H1 (cell line): ENCODE results near the gene PELI2. TPM values are rescaled to one million over a fixed set of nuclear protein-coding genes. Genes with fewer than 3 reads are reported as not detected.

Experiments used
- CTBP2 ChIP-seq: IDR thresholded peaks from 2 replicates; pipeline ENCODE4 v1.7.0; 2011; ENCODE audit warnings: borderline replicate concordance, mild to moderate bottlenecking, moderate library complexity, mixed read lengths, low read length; ENCODE audit not compliant: insufficient read depth, insufficient read length
- PHF8 ChIP-seq: fragments of 200-600 bp; sonication (generic); conservative IDR thresholded peaks from 2 replicates; pipeline ENCODE4 v1.7.1; 2012; ENCODE audit warnings: low read depth, mild to moderate bottlenecking, inconsistent platforms, low read length, moderate library complexity
- POU5F1 ChIP-seq: IDR thresholded peaks from 2 replicates; pipeline ENCODE4 v1.6.1; 2011; ENCODE audit warnings: low read depth, mild to moderate bottlenecking, low read length, moderate library complexity
- SAP30 ChIP-seq: fragments of 300-600 bp; sonication (generic); IDR thresholded peaks from 2 replicates; pipeline ENCODE4 v1.7.1; 2012; ENCODE audit warnings: low read length, moderate library complexity, mild to moderate bottlenecking, inconsistent platforms; ENCODE audit not compliant: insufficient read depth, insufficient replicate concordance
- SIRT6 ChIP-seq: IDR thresholded peaks from one replicate; pipeline ENCODE4 v1.7.1; 2012; ENCODE audit warnings: low read length, inconsistent platforms
- SIX5 ChIP-seq: IDR thresholded peaks from 2 replicates; pipeline ENCODE4 v1.6.1; 2011; ENCODE audit warnings: mild to moderate bottlenecking, low read depth, low read length
- SUZ12 ChIP-seq: fragments of 200-600 bp; sonication (generic); IDR thresholded peaks from 2 replicates; pipeline ENCODE4 v1.6.1; 2012; ENCODE audit warnings: mild to moderate bottlenecking, inconsistent platforms, low read length, moderate library complexity, mixed read lengths
- polyA plus RNA-seq, 7 experiments: library from polyadenylated mRNA; depleted of rRNA in 3 of 7; stranded (reverse) in 5 of 7; unstranded in 2 of 7; fragments of >200 nt in 5 of 7; fragments of 200-250 nt in 2 of 7; gene quantifications; 1 replicate in 5 of 7; 2 replicates in 1 of 7; 4 replicates in 1 of 7; pipeline versions ENCODE4 v1.2.1 to v1.2.3, GENCODE V29; 2011 to 2013; ENCODE audit warnings: missing spikeins in 2 of 7, mixed read lengths in 2 of 7
- total RNA-seq: library from RNA; stranded (reverse); fragmentation: NEBNext Ultra II Directional; extraction: Animal tissue kit (Norgen Biotek cat#: 25700); gene quantifications from 2 replicates; pipeline ENCODE4 v1.2.1, GENCODE V29; 2021
- TF ChIP-seq, protein P1 (sequence below): fragments of 300-600 bp; sonication (generic); IDR thresholded peaks from 2 replicates; pipeline ENCODE4 v1.7.1; 2012; ENCODE audit warnings: low read length, moderate library complexity, mild to moderate bottlenecking, inconsistent platforms; ENCODE audit not compliant: insufficient replicate concordance
- TF ChIP-seq, protein P2 (sequence below): IDR thresholded peaks from 2 replicates; pipeline ENCODE4 v1.6.1; 2011; ENCODE audit warnings: low read depth, mild to moderate bottlenecking, low read length; ENCODE audit not compliant: insufficient read depth

The PELI2 gene
- total and polyA plus RNA-seq, 2 of the 8 experiments (the other 6 are each of a cell fraction or from before 2014, with no cell fraction given), result 14.6 to 25.7 TPM

DNA sequence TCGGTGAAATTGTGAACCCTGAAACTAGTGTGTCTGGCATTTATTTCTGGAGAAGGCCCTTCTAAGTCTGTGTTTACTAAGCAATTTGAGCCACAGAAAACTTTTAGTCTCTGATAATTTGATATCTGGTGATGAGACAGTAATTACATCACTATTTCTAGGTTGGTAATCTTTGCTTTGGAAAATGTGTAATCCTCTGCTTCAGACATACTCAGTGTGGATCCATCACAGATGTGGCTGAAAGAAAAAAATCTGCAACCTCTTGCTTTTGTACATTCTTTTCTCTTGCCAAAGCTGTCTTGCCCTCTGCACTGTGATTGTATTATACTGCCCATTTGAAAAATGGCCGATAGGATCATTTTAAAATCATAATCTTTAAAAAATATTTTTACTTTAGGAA lies 78.1 kb downstream of the PELI2 start (continued):
- TF ChIP-seq, protein P1, sequence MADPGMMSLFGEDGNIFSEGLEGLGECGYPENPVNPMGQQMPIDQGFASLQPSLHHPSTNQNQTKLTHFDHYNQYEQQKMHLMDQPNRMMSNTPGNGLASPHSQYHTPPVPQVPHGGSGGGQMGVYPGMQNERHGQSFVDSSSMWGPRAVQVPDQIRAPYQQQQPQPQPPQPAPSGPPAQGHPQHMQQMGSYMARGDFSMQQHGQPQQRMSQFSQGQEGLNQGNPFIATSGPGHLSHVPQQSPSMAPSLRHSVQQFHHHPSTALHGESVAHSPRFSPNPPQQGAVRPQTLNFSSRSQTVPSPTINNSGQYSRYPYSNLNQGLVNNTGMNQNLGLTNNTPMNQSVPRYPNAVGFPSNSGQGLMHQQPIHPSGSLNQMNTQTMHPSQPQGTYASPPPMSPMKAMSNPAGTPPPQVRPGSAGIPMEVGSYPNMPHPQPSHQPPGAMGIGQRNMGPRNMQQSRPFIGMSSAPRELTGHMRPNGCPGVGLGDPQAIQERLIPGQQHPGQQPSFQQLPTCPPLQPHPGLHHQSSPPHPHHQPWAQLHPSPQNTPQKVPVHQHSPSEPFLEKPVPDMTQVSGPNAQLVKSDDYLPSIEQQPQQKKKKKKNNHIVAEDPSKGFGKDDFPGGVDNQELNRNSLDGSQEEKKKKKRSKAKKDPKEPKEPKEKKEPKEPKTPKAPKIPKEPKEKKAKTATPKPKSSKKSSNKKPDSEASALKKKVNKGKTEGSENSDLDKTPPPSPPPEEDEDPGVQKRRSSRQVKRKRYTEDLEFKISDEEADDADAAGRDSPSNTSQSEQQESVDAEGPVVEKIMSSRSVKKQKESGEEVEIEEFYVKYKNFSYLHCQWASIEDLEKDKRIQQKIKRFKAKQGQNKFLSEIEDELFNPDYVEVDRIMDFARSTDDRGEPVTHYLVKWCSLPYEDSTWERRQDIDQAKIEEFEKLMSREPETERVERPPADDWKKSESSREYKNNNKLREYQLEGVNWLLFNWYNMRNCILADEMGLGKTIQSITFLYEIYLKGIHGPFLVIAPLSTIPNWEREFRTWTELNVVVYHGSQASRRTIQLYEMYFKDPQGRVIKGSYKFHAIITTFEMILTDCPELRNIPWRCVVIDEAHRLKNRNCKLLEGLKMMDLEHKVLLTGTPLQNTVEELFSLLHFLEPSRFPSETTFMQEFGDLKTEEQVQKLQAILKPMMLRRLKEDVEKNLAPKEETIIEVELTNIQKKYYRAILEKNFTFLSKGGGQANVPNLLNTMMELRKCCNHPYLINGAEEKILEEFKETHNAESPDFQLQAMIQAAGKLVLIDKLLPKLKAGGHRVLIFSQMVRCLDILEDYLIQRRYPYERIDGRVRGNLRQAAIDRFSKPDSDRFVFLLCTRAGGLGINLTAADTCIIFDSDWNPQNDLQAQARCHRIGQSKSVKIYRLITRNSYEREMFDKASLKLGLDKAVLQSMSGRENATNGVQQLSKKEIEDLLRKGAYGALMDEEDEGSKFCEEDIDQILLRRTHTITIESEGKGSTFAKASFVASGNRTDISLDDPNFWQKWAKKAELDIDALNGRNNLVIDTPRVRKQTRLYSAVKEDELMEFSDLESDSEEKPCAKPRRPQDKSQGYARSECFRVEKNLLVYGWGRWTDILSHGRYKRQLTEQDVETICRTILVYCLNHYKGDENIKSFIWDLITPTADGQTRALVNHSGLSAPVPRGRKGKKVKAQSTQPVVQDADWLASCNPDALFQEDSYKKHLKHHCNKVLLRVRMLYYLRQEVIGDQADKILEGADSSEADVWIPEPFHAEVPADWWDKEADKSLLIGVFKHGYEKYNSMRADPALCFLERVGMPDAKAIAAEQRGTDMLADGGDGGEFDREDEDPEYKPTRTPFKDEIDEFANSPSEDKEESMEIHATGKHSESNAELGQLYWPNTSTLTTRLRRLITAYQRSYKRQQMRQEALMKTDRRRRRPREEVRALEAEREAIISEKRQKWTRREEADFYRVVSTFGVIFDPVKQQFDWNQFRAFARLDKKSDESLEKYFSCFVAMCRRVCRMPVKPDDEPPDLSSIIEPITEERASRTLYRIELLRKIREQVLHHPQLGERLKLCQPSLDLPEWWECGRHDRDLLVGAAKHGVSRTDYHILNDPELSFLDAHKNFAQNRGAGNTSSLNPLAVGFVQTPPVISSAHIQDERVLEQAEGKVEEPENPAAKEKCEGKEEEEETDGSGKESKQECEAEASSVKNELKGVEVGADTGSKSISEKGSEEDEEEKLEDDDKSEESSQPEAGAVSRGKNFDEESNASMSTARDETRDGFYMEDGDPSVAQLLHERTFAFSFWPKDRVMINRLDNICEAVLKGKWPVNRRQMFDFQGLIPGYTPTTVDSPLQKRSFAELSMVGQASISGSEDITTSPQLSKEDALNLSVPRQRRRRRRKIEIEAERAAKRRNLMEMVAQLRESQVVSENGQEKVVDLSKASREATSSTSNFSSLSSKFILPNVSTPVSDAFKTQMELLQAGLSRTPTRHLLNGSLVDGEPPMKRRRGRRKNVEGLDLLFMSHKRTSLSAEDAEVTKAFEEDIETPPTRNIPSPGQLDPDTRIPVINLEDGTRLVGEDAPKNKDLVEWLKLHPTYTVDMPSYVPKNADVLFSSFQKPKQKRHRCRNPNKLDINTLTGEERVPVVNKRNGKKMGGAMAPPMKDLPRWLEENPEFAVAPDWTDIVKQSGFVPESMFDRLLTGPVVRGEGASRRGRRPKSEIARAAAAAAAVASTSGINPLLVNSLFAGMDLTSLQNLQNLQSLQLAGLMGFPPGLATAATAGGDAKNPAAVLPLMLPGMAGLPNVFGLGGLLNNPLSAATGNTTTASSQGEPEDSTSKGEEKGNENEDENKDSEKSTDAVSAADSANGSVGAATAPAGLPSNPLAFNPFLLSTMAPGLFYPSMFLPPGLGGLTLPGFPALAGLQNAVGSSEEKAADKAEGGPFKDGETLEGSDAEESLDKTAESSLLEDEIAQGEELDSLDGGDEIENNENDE, result no peak
- no peak for TF ChIP-seq SIRT6
- no peak for TF ChIP-seq SUZ12
- TF ChIP-seq POU5F1, result no peak
- TF ChIP-seq PHF8, result no peak
- TF ChIP-seq SIX5, result no peak
- TF ChIP-seq, protein P2, sequence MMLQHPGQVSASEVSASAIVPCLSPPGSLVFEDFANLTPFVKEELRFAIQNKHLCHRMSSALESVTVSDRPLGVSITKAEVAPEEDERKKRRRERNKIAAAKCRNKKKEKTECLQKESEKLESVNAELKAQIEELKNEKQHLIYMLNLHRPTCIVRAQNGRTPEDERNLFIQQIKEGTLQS, result no peak
- TF ChIP-seq CTBP2, result no peak
- TF ChIP-seq SAP30, result no peak
